Heart left ventricle (tissue), 16 donors: ENCODE results near the gene ACP4. TPM values are rescaled to one million over a fixed set of nuclear protein-coding genes. Genes with fewer than 3 reads are reported as not detected.

Source experiments
- ATAC-seq, 4 donors: fragments of 200-7000 bp; cut with Tn5 transposase; one replicate each; pipeline ENCODE4 v1.9.1; 2020 to 2022; ENCODE audit warnings: moderate library complexity in 4 of 4, mild to moderate bottlenecking in 3 of 4, moderate number of reproducible peaks in 1 of 4
- DNase-seq, 5 donors: peaks; one replicate each; pipeline ENCODE4 v3.0.0-alpha.2; 2020
- H3K27ac ChIP-seq, 12 donors: fragments of 200-600 bp; sonication (generic) in 4 of 12; one replicate each; pipeline versions ENCODE4 v1.5.0 to v1.8.0; 2016 to 2022; ENCODE audit warnings: mild to moderate bottlenecking in 2 of 12
- H3K27me3 ChIP-seq, 9 donors: fragments of 200-600 bp; sonication (generic) in 2 of 9; one replicate each; pipeline versions ENCODE4 v1.5.1 to v1.8.0; 2016 to 2022; ENCODE audit warnings: mild to moderate bottlenecking in 3 of 9
- H3K36me3 ChIP-seq, 9 donors: fragments of 200-600 bp; sonication (generic) in 2 of 9; one replicate each; pipeline versions ENCODE4 v1.5.0 to v1.8.0; 2018 to 2022; ENCODE audit warnings: mild to moderate bottlenecking in 2 of 9
- H3K4me1 ChIP-seq, 12 donors: fragments of 200-600 bp; sonication (generic) in 4 of 12; one replicate each; pipeline versions ENCODE4 v1.5.0 to v1.8.0; 2016 to 2022; ENCODE audit warnings: mild to moderate bottlenecking in 3 of 12
- H3K4me3 ChIP-seq, 12 donors: fragments of 200-600 bp; sonication (generic) in 4 of 12; one replicate each; pipeline versions ENCODE4 v1.5.0 to v1.8.0; 2017 to 2022; ENCODE audit warnings: mild to moderate bottlenecking in 9 of 12, moderate library complexity in 4 of 12
- H3K9me3 ChIP-seq, 12 donors: fragments of 200-600 bp; sonication (generic) in 4 of 12; one replicate each; pipeline versions ENCODE4 v1.5.0 to v1.8.0; 2016 to 2022; ENCODE audit warnings: mild to moderate bottlenecking in 1 of 12
- CTCF ChIP-seq, 12 donors: fragments of 200-600 bp; sonication (generic) in 4 of 12; IDR thresholded peaks; one replicate each; pipeline versions ENCODE4 v1.5.0 to v1.8.0; 2018 to 2022; ENCODE audit warnings: antibody characterized with exemption in 12 of 12, mild to moderate bottlenecking in 5 of 12
- POLR2A ChIP-seq, 2 donors: fragments of 450-650 bp; IDR thresholded peaks; one replicate each; pipeline ENCODE4 v1.6.1; 2017; ENCODE audit warnings: antibody characterized with exemption in 2 of 2, mild to moderate bottlenecking in 2 of 2, moderate library complexity in 2 of 2
- WGBS, 4 donors: extraction: QIAGEN DNeasy Blood & Tissue Kit in 2 of 4; methylation state at CpG; one replicate each; pipeline versions ENCODE4 v1.1.5 to v1.1.7; 2013 to 2018; 5-methylcytosine and 5-hydroxymethylcytosine counted together
- intact Hi-C, 10 donors: fragments of 100-400 bp; cut with DNase I; formaldehyde crosslinking; loops; one replicate each; pipeline versions ENCODE4 v1.11.1 to v1.14.2; 2022
- polyA plus RNA-seq, 2 donors: library from polyadenylated mRNA; stranded (reverse); fragments of 200-250 nt; gene quantifications; one replicate each; pipeline ENCODE4 v1.2.3, GENCODE V29; 2013
- total RNA-seq, 9 donors: library from RNA; depleted of rRNA in 2 of 9; stranded (reverse); fragments of >200 nt in 2 of 9; fragmentation: NEBNext Ultra II Directional in 3 of 9; extraction: Animal tissue kit (Norgen Biotek cat#: 25700) in 3 of 9; gene quantifications; one replicate each; pipeline versions ENCODE4 v1.1.0 to v1.2.4, GENCODE V29; 2016 to 2023
- donor health status: ischemic (EF 13 %, LVEDD 7.1; RV severe dilation, severe dysfunction).
- donor health status: healthy with polysubstance abuse.
- donor health status: DM: no; HTN: yes; CAD: no.
- donor health status: DM: no; HTN: no; CAD: no.
- donor health status: ischemic (EF 25% LVEDD 6.9; RV normal size, moderate dysfunction).
- donor health status: ischemic (EF 25% LVEDD 5.7; RV mildly dilated, moderate dysfunction).
- donor health status: healthy.
- donor health status: DM: yes; HTN: yes; CAD: no.
- donor health status: ischemic (EF 35%, LVEDD 5.7; RV mildly dilated, moderate dysfunction).
- donor health status: nonischemic (EF 11% LVEDD 7.7; RV severe dilation, severe dysfunction).
- donor health status: DM: yes; HTN: yes; CAD: no.
- donor health status: PGD.
- donor health status: ischemic (EF 29% LVEDD 5.4; RV normal size, mild dysfunction).
- donor health status: nonischemic (EF 23%, LVEDD 6.1; RV moderate dilation, normal function).

Gene ACP4
- total and polyA plus RNA-seq, 11 donors, result not detected

- intact Hi-C loops, result no loop called here
- Histone ChIP-seq H3K27ac (no peak overlapping the region), H3K4me1 (peaks cover 0 to 3% (median 0%) of the 10 kb centered on the region in 12 donors), H3K4me3 (no peak overlapping the region), H3K9me3 (no peaks in the 10 kb centered on the region), H3K36me3 (peaks cover 0 to 52% (median 35%) of the 10 kb centered on the region in 9 donors), H3K27me3 (peaks cover 0 to 3% (median 0%) of the 10 kb centered on the region in 9 donors)
- DNase-seq (no peak), ATAC-seq (no peak)
- WGBS, 4 donors, result 71 to 93% (median 89%) methylated on average over 7 of the region's 7 CpGs
- no peak for TF ChIP-seq POLR2A (IDR thresholded peaks at IDR 0.05)
- TF ChIP-seq CTCF (IDR thresholded peaks at IDR 0.05), result no peak
Measured at GRCh38 chr19:50797429-50797780, 7.2 kb downstream of the ACP4 start.

GRCh38 chr19:50797781-50798658, 7.8 kb downstream of the ACP4 start:
- Histone ChIP-seq H3K4me1 (peaks cover under 1 to 9% (median 4%) of the 10 kb centered on the region in 12 donors), H3K27me3 (peaks cover 0 to 3% (median 0%) of the 10 kb centered on the region in 9 donors), H3K36me3 (peaks cover 0 to 52% (median 35%) of the 10 kb centered on the region in 9 donors), H3K4me3 (no peak overlapping the region), H3K9me3 (no peaks in the 10 kb centered on the region), H3K27ac (no peak overlapping the region)
- TF ChIP-seq CTCF (IDR thresholded peaks at IDR 0.05) (no peak), POLR2A (IDR thresholded peaks at IDR 0.05) (no peak)
- DNase-seq, result no peak
- ATAC-seq, result no peak
- intact Hi-C loops, result no loop called here
- WGBS, 4 donors, result 78 to 87% (median 84%) methylated on average over 10 to 18 of the region's 18 CpGs

GRCh38 chr19:50798659-50799546, 8.7 kb downstream of the ACP4 start:
- no peak for ATAC-seq
- no peak for TF ChIP-seq POLR2A (IDR thresholded peaks at IDR 0.05)
- no peak for TF ChIP-seq CTCF (IDR thresholded peaks at IDR 0.05)
- WGBS, 4 donors, result 80 to 90% (median 88%) methylated on average over 14 to 21 of the region's 21 CpGs
- Histone ChIP-seq H3K27ac (no peak overlapping the region), H3K9me3 (no peaks in the 10 kb centered on the region), H3K4me3 (no peak overlapping the region), H3K27me3 (no peaks in the 10 kb centered on the region), H3K36me3 (peaks cover 0 to 52% (median 35%) of the 10 kb centered on the region in 9 donors), H3K4me1 (peaks cover 3 to 18% (median 13%) of the 10 kb centered on the region in 12 donors)
- no peak for DNase-seq
- intact Hi-C loops, result no loop called here

GRCh38 chr19:50799547-50799851, 9.3 kb downstream of the ACP4 start:
- WGBS, 4 donors, result 72 to 90% (median 83%) methylated on average over 3 of the region's 3 CpGs
- Histone ChIP-seq H3K36me3 (peaks cover 0 to 52% (median 35%) of the 10 kb centered on the region in 9 donors), H3K4me3 (no peak overlapping the region), H3K27me3 (no peaks in the 10 kb centered on the region), H3K9me3 (no peaks in the 10 kb centered on the region), H3K27ac (no peak overlapping the region), H3K4me1 (peaks cover 3 to 18% (median 13%) of the 10 kb centered on the region in 12 donors)
- no peak for TF ChIP-seq POLR2A (IDR thresholded peaks at IDR 0.05)
- TF ChIP-seq CTCF (IDR thresholded peaks at IDR 0.05), result no peak
- ATAC-seq (no peak), DNase-seq (no peak)
- intact Hi-C loops, result no loop called here
